Bone marrow (tissue), 2 donors: ENCODE data around the gene SF3B5.
"Not testable (repeated sequence)": the region's sequence is repeated elsewhere in the genome, so short reads cannot be mapped to it uniquely, and the experiment has no call there.

Experiments
- DNase-seq, 2 donors: peaks; one replicate each; lab custom pipeline; 2025; lab: John Stamatoyannopoulos, UW

Gene SF3B5

DNA sequence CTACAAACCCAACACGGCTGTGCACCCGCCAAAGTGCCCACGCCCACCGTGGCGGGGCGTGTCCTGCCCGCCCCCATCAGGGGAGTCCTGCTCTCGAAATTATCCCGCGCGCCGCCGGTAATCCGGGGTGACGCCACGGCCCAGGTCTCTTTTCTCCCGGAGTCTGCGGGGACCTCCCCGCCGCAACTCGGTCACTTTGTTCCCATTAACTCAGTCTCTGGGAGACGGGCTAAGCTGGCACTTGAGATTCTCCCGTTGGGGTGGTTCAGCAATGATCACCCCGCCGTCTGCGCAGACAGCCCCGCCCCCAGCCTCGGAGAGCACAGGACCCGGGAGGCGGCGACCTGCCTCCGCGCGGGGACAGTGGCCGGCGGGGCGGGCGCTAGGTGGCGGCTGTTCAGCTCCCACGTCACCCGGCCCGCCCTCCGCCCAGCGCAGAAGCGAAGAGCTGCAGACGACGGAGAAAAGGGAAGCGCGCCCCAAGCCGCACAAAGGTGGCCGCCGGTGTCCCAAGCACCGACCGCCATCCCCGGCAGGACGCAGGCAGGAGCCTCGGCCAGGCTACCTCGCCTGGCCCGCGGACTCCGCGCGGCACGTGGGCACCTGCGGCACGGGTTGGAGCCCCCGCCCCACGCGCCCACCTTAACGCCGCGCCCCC lies 31.5 kb downstream of the SF3B5 start:
- DNase-seq, result peak; percentile 73 to 83

DNA sequence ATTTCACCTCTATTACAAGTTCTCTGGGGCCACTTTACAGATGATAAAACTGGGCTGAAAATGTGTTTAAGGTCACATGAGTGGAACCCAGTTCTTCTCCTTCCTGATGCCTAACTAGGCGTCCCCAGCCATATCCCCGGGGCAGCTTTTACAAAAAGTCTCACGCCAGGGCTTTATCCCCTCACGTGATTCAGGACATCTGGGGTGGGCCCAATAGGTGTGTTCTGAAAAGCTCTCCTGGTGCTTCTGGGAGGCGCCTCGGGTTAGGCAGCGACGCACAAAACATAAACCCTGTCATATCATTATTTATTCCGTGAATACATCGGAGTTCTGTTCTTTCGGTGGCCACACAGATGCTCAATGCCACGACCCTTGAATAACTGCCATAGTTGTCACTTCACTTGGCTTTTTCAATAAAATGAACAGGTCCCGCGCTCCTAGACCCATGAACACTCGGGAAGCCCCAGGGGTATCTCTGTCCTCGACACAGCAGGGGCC lies 32.1 kb downstream of the SF3B5 start:
- no peak for DNase-seq

DNA sequence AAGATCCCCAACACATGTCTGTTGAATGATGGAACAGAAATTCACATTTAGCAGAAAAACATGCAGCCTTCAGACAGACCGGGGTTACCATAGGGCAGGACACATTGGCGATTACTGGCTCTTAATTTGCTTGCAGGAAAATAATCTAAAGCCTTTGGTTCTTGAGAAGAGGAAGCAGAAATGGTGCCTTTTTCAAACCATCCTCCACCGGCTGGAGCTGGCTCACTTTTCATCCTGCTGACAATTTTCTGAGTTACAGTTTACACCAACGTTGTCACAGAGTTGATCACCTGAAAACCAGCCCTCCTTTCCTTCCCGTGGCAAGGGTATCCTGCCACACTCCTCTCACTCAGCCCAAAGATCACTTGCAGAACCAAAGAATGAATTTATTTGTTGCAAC lies 32.6 kb downstream of the SF3B5 start:
- no peak for DNase-seq

DNA sequence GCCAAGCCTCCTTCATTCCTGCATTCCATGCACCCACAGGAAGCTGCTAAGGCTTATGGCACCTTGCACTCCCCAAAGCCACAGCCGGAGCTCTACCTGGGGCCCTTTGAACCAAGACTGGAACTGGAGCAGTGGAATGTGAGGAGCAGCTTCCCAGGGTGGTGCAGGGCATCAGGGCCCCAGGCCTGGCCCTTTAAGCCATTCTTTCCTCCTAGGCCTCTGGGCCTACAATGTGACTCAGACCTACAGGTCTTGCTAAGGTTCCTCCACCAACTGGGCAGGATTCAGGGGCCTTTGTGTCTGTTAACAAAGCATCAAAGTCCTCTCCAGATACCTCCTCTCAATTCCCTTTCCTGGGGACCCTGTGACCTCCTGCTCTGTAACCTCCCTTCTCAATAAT lies 36.2 kb downstream of the SF3B5 start:
- DNase-seq, result no peak

DNA sequence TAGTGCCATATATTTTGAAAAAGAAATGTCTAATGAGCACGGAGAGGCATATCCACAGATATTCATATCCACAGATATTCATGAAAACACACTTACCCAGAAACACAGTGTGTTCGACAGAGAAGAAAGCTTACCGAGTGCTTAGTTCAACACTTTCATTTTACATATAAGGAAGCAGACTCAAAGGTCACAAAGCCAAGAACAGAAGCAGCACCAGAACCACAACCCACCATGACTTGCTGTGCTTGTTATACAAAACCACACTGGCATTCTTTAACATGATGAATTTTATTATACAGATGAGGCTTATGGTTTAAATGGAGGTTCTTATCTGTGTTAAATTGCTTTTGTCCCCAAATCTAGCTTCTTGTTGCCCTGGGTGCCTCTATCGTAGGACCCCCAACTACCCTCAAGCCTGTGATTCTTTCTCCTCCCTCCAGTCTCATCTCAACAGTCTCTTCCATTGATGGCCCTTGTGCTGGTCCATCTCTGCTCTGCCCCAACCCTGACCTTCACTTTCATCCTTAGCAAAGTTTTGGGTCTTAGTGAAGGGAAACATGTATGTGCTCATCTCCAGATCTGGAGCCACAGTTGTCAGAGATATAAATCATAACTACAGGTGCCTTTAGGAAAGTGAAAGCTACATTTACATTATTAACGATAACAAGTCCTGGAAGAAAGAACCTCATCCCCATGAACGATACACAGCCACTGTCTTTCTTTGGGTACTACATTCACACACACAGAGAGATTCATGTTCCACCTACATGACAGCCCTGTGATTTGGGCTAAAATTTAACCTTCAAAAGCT lies 40.0 kb downstream of the SF3B5 start:
- DNase-seq, result peak in 1 of 2 donors; percentile 73

DNA sequence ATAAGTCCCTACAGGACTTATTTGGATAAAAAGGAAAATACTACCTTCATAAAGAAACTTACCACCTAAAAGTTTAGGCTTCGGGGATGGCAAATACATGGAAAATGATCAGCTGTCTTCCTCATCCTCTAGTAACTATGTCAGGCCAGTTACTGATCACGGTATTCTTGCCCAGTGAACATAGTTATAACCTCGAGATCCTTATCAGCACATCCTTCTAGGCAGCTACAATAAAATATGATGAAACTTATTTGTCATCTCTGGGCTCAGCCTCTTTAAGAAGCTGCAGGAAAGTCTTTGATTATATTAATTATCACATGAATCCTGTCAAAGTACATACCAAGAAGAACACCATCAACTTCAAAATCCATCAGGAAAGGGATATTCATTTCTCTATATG lies 41.8 kb downstream of the SF3B5 start:
- DNase-seq, result peak in 1 of 2 donors; percentile 34

DNA sequence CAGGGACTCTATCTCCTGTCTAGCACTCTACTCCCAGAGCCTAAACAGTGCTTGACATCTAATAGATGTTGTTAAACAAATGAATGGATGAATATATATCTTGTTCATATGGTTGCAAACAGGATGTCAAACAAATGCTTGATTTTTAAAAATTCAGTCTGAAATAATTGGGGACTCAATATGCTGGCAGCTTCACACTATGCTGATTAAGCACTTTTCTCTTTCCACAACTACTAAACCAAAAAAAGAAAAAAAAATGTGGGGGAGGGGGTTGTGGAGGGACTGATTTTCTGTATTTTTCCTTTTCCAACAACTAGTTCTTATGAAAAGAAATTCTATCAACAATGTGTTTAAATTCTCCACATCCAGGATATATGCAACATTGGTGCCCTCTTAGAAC lies 42.9 kb downstream of the SF3B5 start:
- DNase-seq, result no peak

DNA sequence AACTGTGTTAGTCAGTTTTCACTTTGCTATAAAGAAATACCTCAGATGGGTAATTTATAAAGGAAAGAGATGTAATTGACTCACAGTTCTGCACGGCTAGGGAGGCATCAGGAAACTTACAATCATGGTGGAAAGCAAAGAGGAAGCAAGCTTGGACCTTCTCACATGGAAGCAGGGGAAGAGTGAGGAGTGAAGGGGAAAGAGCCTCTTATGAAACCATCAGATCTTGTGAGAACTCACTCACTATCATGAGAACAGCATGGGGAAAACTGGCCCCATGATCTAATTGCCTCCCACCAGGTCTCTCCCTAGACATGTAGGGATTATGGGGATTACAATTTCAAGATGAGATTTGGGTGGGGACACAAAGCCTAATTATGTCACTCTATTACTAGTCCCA lies 46.0 kb downstream of the SF3B5 start:
- no peak for DNase-seq

DNA sequence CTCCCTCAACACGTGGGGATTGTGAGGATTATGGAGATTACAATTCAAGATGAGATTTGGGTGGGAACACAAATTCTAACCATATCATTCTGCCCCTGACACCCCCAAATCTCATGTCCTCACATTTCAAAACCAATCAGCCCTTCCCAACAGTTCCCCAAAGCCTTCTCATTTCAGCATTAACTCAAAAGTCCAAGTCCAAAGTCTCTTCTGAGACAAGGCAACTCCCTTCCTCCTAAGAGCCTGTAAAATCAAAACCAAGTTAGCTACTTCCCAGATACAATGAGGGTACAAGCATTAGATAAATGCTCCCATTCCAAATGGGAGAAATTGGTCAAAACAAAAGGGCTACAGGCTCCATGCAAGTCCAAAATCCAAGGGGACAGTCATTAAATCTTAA lies 47.7 kb downstream of the SF3B5 start:
- no peak for DNase-seq

DNA sequence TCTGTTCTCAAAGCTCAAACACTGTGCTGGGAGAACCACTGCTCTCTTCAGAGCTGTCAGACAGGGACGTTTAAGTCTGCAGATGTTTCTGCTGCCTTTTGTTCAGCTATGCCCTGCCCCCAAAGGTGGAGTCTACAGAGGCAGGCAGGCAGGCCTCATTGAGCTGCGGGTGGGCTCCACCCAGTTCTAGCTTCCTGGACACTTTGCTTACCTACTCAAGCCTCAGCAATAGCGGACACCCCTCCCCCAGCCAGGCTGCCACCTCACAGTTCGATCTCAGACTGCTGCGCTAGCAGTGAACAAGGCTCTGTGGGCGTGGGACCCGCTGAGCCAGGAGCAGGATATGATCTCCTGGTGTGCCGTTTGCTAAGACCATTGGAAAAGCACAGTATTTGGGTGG lies 48.7 kb downstream of the SF3B5 start:
- not testable (repeated sequence) for DNase-seq

DNA sequence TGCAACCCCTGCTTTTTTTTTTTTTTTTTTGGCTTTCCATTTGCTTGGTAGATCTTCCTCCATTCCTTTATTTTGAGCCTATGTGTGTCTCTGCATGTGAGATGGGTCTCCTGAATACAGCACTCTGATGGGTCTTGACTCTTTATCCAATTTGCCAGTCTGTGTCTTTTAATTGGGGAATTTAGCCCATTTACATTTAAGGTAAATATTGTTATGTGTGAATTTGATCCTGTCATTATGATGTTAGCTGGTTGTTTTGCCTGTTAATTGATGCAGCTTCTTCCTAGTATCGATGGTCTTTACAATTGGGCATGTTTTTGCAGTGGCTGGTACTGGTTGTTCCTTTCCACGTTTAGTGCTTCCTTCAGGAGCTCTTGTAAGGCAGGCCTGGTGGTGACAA lies 50.4 kb downstream of the SF3B5 start:
- DNase-seq, result not testable (repeated sequence)
